Measurements from ENCODE around the gene CCNC. TPM values are rescaled to one million over a fixed set of nuclear protein-coding genes. Genes with fewer than 3 reads are reported as not detected.

Gene CCNC
- polyA plus RNA-seq, 2 of the 4 experiments (the other 2 are of a cell fraction) = 43.6 to 60.3 TPM

GRCh38 chr6:99568103-99568933, at the start of gene CCNC (continued):
- TF ChIP-seq, protein P1, sequence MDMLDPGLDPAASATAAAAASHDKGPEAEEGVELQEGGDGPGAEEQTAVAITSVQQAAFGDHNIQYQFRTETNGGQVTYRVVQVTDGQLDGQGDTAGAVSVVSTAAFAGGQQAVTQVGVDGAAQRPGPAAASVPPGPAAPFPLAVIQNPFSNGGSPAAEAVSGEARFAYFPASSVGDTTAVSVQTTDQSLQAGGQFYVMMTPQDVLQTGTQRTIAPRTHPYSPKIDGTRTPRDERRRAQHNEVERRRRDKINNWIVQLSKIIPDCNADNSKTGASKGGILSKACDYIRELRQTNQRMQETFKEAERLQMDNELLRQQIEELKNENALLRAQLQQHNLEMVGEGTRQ (IDR thresholded peaks at IDR 0.05) = no peak
- TF ChIP-seq JUN (IDR thresholded peaks at IDR 0.05) (peak; percentile 19 to 83; a peak in 3 of 5 replicates), FOSL2 (IDR thresholded peaks at IDR 0.05) (no peak), FOSL2 (CRISPR knock-in tag; IDR thresholded peaks at IDR 0.05) (no peak), SREBF2 (IDR thresholded peaks at IDR 0.05) (no peak), JUNB (IDR thresholded peaks at IDR 0.05) (no peak), HDAC2 (IDR thresholded peaks at IDR 0.05) (no peak), CEBPB (IDR thresholded peaks at IDR 0.05) (no peak), CHD2 (IDR thresholded peaks at IDR 0.05; ENCODE audit: low read length, partially characterized antibody) (peak; percentile 97), EP300 (IDR thresholded peaks at IDR 0.05) (no peak), EHMT2 (IDR thresholded peaks at IDR 0.05; ENCODE audit: low read depth) (no peak), RNF2 (IDR thresholded peaks at IDR 0.05; ENCODE audit: borderline replicate concordance, low read depth) (no peak), RCOR1 (IDR thresholded peaks at IDR 0.05; ENCODE audit: low read depth, low read length) (no peak), HOXB13 (CRISPR knock-in tag; IDR thresholded peaks at IDR 0.05; ENCODE audit: low read depth) (no peak), TP53 (CRISPR knock-in tag; IDR thresholded peaks at IDR 0.05) (no peak), ZNF302 (CRISPR knock-in tag; IDR thresholded peaks at IDR 0.05) (no peak), ZSCAN20 (CRISPR knock-in tag; IDR thresholded peaks at IDR 0.05) (no peak), POLR2AphosphoS2 (conservative IDR thresholded peaks at IDR 0.05; ENCODE audit: low read length) (no peak), NPAS2 (CRISPR knock-in tag; IDR thresholded peaks at IDR 0.05; ENCODE audit: borderline replicate concordance) (no peak), MYC (IDR thresholded peaks at IDR 0.05; ENCODE audit: borderline replicate concordance, low read length) (no peak), HEYL (CRISPR knock-in tag; IDR thresholded peaks at IDR 0.05) (no peak)
- TF ChIP-seq, protein P2, sequence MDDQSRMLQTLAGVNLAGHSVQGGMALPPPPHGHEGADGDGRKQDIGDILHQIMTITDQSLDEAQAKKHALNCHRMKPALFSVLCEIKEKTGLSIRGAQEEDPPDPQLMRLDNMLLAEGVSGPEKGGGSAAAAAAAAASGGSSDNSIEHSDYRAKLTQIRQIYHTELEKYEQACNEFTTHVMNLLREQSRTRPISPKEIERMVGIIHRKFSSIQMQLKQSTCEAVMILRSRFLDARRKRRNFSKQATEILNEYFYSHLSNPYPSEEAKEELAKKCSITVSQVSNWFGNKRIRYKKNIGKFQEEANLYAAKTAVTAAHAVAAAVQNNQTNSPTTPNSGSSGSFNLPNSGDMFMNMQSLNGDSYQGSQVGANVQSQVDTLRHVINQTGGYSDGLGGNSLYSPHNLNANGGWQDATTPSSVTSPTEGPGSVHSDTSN (IDR thresholded peaks at IDR 0.05) = 0 out of 2 replicates have a peak, but pooled peaks have one; percentile 12
- TF ChIP-seq, protein P3, sequence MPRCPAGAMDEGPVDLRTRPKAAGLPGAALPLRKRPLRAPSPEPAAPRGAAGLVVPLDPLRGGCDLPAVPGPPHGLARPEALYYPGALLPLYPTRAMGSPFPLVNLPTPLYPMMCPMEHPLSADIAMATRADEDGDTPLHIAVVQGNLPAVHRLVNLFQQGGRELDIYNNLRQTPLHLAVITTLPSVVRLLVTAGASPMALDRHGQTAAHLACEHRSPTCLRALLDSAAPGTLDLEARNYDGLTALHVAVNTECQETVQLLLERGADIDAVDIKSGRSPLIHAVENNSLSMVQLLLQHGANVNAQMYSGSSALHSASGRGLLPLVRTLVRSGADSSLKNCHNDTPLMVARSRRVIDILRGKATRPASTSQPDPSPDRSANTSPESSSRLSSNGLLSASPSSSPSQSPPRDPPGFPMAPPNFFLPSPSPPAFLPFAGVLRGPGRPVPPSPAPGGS (IDR thresholded peaks at IDR 0.05) = no peak
- TF ChIP-seq, protein P4, sequence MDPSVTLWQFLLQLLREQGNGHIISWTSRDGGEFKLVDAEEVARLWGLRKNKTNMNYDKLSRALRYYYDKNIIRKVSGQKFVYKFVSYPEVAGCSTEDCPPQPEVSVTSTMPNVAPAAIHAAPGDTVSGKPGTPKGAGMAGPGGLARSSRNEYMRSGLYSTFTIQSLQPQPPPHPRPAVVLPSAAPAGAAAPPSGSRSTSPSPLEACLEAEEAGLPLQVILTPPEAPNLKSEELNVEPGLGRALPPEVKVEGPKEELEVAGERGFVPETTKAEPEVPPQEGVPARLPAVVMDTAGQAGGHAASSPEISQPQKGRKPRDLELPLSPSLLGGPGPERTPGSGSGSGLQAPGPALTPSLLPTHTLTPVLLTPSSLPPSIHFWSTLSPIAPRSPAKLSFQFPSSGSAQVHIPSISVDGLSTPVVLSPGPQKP (IDR thresholded peaks at IDR 0.05; ENCODE audit: low read depth, low read length) = no peak
- TF ChIP-seq, protein P5, sequence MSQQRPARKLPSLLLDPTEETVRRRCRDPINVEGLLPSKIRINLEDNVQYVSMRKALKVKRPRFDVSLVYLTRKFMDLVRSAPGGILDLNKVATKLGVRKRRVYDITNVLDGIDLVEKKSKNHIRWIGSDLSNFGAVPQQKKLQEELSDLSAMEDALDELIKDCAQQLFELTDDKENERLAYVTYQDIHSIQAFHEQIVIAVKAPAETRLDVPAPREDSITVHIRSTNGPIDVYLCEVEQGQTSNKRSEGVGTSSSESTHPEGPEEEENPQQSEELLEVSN (IDR thresholded peaks at IDR 0.05; ENCODE audit: borderline replicate concordance, low read depth) = peak; percentile 52; the same call in 1 of the 2 replicates
- TF ChIP-seq, protein P6, sequence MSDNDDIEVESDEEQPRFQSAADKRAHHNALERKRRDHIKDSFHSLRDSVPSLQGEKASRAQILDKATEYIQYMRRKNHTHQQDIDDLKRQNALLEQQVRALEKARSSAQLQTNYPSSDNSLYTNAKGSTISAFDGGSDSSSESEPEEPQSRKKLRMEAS (IDR thresholded peaks at IDR 0.05) = peak; percentile 74
